Endodermal cell (in vitro differentiated cells): ENCODE results near the gene MEI1. TPM values are rescaled to one million over a fixed set of nuclear protein-coding genes. Genes with fewer than 3 reads are reported as not detected.
A peak's percentile ranks its signal among the peaks of the same experiment; 100 is the strongest.
"Not testable (repeated sequence)": the region's sequence is repeated elsewhere in the genome, so short reads cannot be mapped to it uniquely, and the experiment has no call there.

Experiments used
- DNase-seq: peaks from one replicate; pipeline ENCODE4 v3.0.0-alpha.2; 2017
- H3K27ac ChIP-seq: 2 replicates; pipeline ENCODE4 v1.5.1; 2013; ENCODE audit warnings: mild to moderate bottlenecking, low read depth, low read length, moderate library complexity
- H3K27me3 ChIP-seq: 2 replicates; pipeline ENCODE4 v1.6.1; 2013; ENCODE audit warnings: mild to moderate bottlenecking, low read length, moderate library complexity; ENCODE audit not compliant: insufficient read depth, control insufficient read depth, poor library complexity, severe bottlenecking
- H3K36me3 ChIP-seq: 2 replicates; pipeline ENCODE4 v1.7.0; 2013; ENCODE audit warnings: mild to moderate bottlenecking, low read length, moderate library complexity; ENCODE audit not compliant: control insufficient read depth, insufficient read depth
- H3K4me1 ChIP-seq: one replicate; pipeline ENCODE4 v1.7.0; 2013; ENCODE audit warnings: low read length; ENCODE audit not compliant: control insufficient read depth, insufficient read depth
- H3K4me3 ChIP-seq: 2 replicates; pipeline ENCODE4 v1.5.1; 2013; ENCODE audit warnings: mild to moderate bottlenecking, low read length, moderate library complexity
- H3K9ac ChIP-seq: 2 replicates; pipeline ENCODE4 v1.6.1; 2013; ENCODE audit warnings: mild to moderate bottlenecking, low read length, moderate library complexity; ENCODE audit not compliant: poor library complexity, severe bottlenecking; ENCODE audit errors: extremely low read depth
- H3K9me3 ChIP-seq: 2 replicates; pipeline ENCODE4 v1.6.1; 2013; ENCODE audit warnings: mild to moderate bottlenecking, low read length, moderate library complexity; ENCODE audit not compliant: control insufficient read depth
- H3K27ac Mint-ChIP-seq: 2 replicates; pipeline ENCODE4 v1.8.0; 2020; ENCODE audit warnings: mixed read lengths
- H3K27me3 Mint-ChIP-seq: 2 replicates; pipeline ENCODE4 v1.8.0; 2021; ENCODE audit warnings: mild to moderate bottlenecking, mixed read lengths; ENCODE audit not compliant: insufficient read depth
- H3K36me3 Mint-ChIP-seq: 2 replicates; pipeline ENCODE4 v1.8.0; 2020; ENCODE audit warnings: low read depth, mixed read lengths
- H3K4me1 Mint-ChIP-seq: 2 replicates; pipeline ENCODE4 v1.8.0; 2020; ENCODE audit warnings: mixed read lengths
- H3K4me3 Mint-ChIP-seq: 2 replicates; pipeline ENCODE4 v1.8.0; 2020; ENCODE audit warnings: mild to moderate bottlenecking, moderate library complexity, mixed read lengths
- H3K9me3 Mint-ChIP-seq: 2 replicates; pipeline ENCODE4 v1.8.0; 2020; ENCODE audit warnings: mild to moderate bottlenecking, mixed read lengths
- WGBS, 2 experiments: methylation state at CpG; one replicate each; pipeline versions ENCODE4 v1.1.5 to v1.1.7; 2013; ENCODE audit warnings: missing lambda C conversion rate in 2 of 2, mixed read lengths in 1 of 2; ENCODE audit not compliant: insufficient coverage in 1 of 2, insufficient read length in 1 of 2; 5-methylcytosine and 5-hydroxymethylcytosine counted together
- total RNA-seq, 2 donors: library from RNA; stranded (reverse); fragmentation: NEBNext Ultra II Directional in 1 of 2; extraction: Animal tissue kit (Norgen Biotek cat#: 25700) in 1 of 2; gene quantifications; 2 replicates in 1 of 2; 3 replicates in 1 of 2; pipeline ENCODE4 v1.2.1, GENCODE V29; 2021
- TF ChIP-seq, protein P1 (sequence below): fragments of 200-600 bp; sonication (generic); conservative IDR thresholded peaks from 2 replicates; pipeline ENCODE4 v1.5.0; 2021; ENCODE audit warnings: antibody characterized with exemption, mild to moderate bottlenecking

Gene MEI1
- total RNA-seq, 2 donors from 2014 or later: 1.2 to 1.5 TPM

DNA sequence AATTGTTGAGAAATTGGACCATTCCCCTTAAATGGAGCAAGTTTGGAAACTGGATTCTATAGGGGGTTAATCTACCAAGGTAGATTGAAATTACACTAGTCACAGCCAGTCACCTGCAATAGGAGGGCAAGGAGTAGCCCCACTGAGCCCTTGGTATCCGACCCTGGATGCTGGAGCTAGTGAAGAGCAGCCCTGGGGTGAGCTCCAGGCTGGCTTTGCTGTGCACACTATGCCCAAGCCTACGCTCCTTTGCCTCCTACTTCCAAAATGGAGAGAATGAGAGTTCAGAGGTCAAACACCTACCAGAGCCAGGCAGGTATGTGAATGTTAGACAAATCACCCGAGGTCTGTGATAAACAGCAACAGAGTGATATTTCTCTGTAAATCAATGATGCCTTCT is 34.4 kb upstream of the MEI1 start:
- no peak for DNase-seq
- H3K9ac ChIP-seq: no peak overlapping the region
- Mint-ChIP-seq H3K27me3 (no peaks in the 10 kb centered on the region), H3K4me3 (no peak overlapping the region), H3K27ac (no peak overlapping the region), H3K9me3 (no peaks in the 10 kb centered on the region), H3K4me1 (peaks cover 4% of the 10 kb centered on the region), H3K36me3 (peaks cover 40% of the 10 kb centered on the region)
- no peaks in the 10 kb centered on the region for H3K27me3 ChIP-seq
- TF ChIP-seq, protein P1, sequence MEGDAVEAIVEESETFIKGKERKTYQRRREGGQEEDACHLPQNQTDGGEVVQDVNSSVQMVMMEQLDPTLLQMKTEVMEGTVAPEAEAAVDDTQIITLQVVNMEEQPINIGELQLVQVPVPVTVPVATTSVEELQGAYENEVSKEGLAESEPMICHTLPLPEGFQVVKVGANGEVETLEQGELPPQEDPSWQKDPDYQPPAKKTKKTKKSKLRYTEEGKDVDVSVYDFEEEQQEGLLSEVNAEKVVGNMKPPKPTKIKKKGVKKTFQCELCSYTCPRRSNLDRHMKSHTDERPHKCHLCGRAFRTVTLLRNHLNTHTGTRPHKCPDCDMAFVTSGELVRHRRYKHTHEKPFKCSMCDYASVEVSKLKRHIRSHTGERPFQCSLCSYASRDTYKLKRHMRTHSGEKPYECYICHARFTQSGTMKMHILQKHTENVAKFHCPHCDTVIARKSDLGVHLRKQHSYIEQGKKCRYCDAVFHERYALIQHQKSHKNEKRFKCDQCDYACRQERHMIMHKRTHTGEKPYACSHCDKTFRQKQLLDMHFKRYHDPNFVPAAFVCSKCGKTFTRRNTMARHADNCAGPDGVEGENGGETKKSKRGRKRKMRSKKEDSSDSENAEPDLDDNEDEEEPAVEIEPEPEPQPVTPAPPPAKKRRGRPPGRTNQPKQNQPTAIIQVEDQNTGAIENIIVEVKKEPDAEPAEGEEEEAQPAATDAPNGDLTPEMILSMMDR: no peak
- peaks cover 54% of the 10 kb centered on the region for H3K36me3 ChIP-seq
- H3K4me1 ChIP-seq: no peaks in the 10 kb centered on the region
- H3K9me3 ChIP-seq: no peaks in the 10 kb centered on the region
- H3K4me3 ChIP-seq: no peak overlapping the region
- peak overlapping the region; percentile 13 for H3K27ac ChIP-seq
- WGBS, 2 experiments: 96 to 100% methylated on average over 2 to 3 of the region's 3 CpGs

DNA sequence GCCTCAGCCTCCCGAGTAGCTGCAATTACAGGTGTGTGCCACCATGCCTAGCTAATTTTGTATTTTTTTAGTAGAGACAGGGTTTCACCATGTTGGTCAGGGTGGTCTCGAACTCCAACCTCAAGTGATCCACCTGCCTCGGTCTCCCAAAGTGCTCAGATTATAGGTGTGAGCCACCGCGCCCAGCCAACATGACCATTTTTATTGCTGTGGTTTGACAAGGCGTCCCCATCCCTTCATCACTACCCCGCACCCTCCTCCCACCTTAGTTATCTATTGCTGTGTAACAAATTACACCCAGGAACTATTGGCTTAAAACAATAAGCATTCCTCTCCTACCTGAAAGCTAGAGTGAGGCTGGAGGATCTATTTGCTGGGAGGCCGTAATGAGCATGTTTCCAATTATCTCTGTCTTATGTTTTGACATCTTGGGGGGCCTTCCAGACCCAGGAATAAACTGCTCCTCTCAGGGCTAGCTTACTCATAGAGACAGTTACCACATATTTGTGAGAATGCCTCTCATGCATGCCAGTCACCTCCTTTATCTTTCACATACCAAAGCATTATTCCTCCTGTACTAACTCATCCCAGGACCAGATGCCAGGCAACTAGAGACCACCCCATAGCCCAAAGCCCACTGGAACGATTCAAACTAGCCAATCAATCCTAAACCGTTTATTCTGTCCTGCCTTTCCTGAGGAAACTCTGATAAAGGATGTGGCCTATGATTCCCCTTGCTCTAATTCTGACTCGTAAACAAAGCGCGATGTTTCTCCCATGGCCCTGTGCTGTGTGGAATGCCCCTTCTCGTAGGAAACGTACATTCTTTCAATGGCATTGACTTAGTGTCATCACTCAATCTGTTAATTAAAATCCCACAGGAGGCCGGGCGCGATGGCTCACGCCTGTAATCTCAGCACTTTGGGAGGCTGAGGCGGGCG is 30.1 kb upstream of the MEI1 start:
- Histone ChIP-seq H3K27me3 (no peaks in the 10 kb centered on the region), H3K27ac (no peak overlapping the region), H3K4me3 (no peak overlapping the region), H3K9me3 (no peaks in the 10 kb centered on the region), H3K36me3 (peaks cover 30% of the 10 kb centered on the region), H3K9ac (no peak overlapping the region), H3K4me1 (no peaks in the 10 kb centered on the region)
- TF ChIP-seq, protein P1: no peak
- no peaks in the 10 kb centered on the region for H3K9me3 Mint-ChIP-seq
- H3K4me3 Mint-ChIP-seq: no peak overlapping the region
- H3K36me3 Mint-ChIP-seq: peaks cover 20% of the 10 kb centered on the region
- H3K27ac Mint-ChIP-seq: peak overlapping the region; percentile 33
- 96% methylated on average over 16 to 21 of the region's 21 CpGs for WGBS, 2 experiments
- no peaks in the 10 kb centered on the region for H3K27me3 Mint-ChIP-seq
- peaks cover 4% of the 10 kb centered on the region for H3K4me1 Mint-ChIP-seq
- no peak for DNase-seq

DNA sequence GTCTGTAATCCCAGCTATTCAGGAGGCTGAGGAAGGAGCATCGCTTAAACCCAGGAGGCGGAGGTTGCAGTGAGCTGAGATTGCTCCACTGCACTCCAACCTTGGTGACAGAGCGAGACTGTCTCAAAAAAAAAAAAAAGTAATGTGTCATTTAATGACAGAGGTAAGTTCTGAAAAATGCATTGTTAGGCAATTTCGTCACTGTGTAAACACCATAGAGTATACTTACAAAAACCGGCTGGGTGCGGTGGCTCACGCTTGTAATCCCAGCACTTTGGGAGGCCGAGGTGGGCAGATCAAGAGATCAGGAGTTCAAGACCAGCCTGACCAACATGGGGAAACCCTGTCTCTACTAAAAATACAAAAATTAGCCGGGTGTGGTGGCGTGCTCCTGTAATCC is 27.2 kb upstream of the MEI1 start:
- peaks cover 33% of the 10 kb centered on the region for H3K36me3 Mint-ChIP-seq
- not testable (repeated sequence) for H3K9ac ChIP-seq, H3K27me3 ChIP-seq, H3K27me3 Mint-ChIP-seq, H3K27ac Mint-ChIP-seq, H3K4me1 ChIP-seq, H3K4me3 ChIP-seq, H3K4me1 Mint-ChIP-seq, H3K9me3 ChIP-seq, H3K9me3 Mint-ChIP-seq, DNase-seq, H3K27ac ChIP-seq, H3K4me3 Mint-ChIP-seq
- peaks cover 31% of the 10 kb centered on the region for H3K36me3 ChIP-seq
- WGBS, 2 experiments: 94 to 95% methylated on average over 8 of the region's 10 CpGs
